ENCODE measurements around the gene PLA2G12A. TPM values are rescaled to one million over a fixed set of nuclear protein-coding genes. Genes with fewer than 3 reads are reported as not detected.

Gene PLA2G12A
- total RNA-seq, 1 donor from 2014 or later: 20.3 TPM

- no peak for TF ChIP-seq CTCF (conservative IDR thresholded peaks at IDR 0.05; ENCODE audit: low read depth, low read length)
- DNase-seq (ENCODE audit: low read depth): no peak
- H3K4me3 ChIP-seq (ENCODE audit: low read depth, low read length): no peak overlapping the region
Measured at GRCh38 chr4:109708990-109709389, 20.9 kb downstream of the PLA2G12A start.

GRCh38 chr4:109708435-109708834 is 21.4 kb downstream of the PLA2G12A start:
- no peak for DNase-seq (ENCODE audit: low read depth)
- no peak for TF ChIP-seq CTCF (conservative IDR thresholded peaks at IDR 0.05; ENCODE audit: low read depth, low read length)
- no peak overlapping the region for H3K4me3 ChIP-seq (ENCODE audit: low read depth, low read length)

- H3K4me3 ChIP-seq (ENCODE audit: low read depth, low read length): peak overlapping the region; percentile 73
- TF ChIP-seq CTCF (conservative IDR thresholded peaks at IDR 0.05; ENCODE audit: low read depth, low read length): no peak
- no peak for DNase-seq (ENCODE audit: low read depth)
Measured at GRCh38 chr4:109703664-109704361, 26.1 kb downstream of the PLA2G12A start.

- DNase-seq (ENCODE audit: low read depth): no peak
- peak; percentile 62 for TF ChIP-seq CTCF (conservative IDR thresholded peaks at IDR 0.05; ENCODE audit: low read depth, low read length)
- H3K4me3 ChIP-seq (ENCODE audit: low read depth, low read length): peak within 1 kb of the TSS; percentile 73
Measured at GRCh38 chr4:109702950-109703663, 26.8 kb downstream of the PLA2G12A start, which contains the start of gene CASP6. Gene CASP6, minus strand, starts transcription at chr4:109703445. Its CDS starts 50 bp downstream, at chr4:109703395.

GRCh38 chr4:109701566-109702410 is 28.1 kb downstream of the PLA2G12A start:
- peak overlapping the region; percentile 73 for H3K4me3 ChIP-seq (ENCODE audit: low read depth, low read length)
- TF ChIP-seq CTCF (conservative IDR thresholded peaks at IDR 0.05; ENCODE audit: low read depth, low read length): no peak
- DNase-seq (ENCODE audit: low read depth): no peak

GRCh38 chr4:109699553-109700225 is 30.2 kb downstream of the PLA2G12A start:
- DNase-seq (ENCODE audit: low read depth): no peak
- TF ChIP-seq CTCF (conservative IDR thresholded peaks at IDR 0.05; ENCODE audit: low read depth, low read length): no peak
- H3K4me3 ChIP-seq (ENCODE audit: low read depth, low read length): no peak overlapping the region

Measured in epithelial cell of proximal tubule (primary cell).